ENCODE data around the gene SMAD6. TPM values are rescaled to one million over a fixed set of nuclear protein-coding genes. Genes with fewer than 3 reads are reported as not detected.

The SMAD6 gene
- total RNA-seq, 3 donors from 2014 or later (not counting 1 experiment from before 2014, with no cell fraction given), result 0.07 to 0.38 (median 0.09) TPM

DNA sequence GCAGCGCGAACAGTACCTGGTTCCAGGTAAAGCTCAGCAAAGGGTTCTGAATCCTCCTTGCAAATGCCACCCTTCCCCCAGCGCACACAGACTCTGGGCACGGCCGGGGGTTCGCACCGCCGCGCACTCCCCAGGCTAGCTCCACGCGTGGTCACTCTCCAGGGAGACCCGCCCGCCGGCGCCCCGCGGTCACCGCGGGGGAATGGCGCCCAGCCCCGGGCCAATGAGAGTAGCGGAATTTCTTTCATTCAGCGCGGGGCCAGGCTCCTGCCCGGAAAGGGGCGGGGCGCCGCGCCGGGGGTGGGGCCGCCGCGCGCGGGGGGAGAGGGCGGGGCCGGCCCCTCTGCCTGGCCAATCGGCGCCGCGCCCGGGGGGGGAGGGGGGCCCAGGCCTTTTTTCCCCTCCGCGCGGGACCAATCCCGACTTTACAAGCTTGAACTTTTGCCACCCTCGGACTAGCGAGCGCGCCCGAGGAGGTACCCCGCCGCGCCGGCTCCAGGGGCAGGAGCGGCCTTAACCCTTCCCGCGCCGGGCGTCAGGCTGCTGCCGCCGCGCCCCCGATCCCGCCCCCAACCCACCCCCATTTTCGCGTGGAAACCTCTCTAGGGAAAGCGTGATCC, 1.1 kb upstream of the SMAD6 start:
- Histone ChIP-seq H3K27ac (ENCODE audit: low read length) (no peak overlapping the region), H3K4me1 (ENCODE audit: control insufficient read depth, insufficient read depth, low read length) (peaks cover 23% of the 10 kb centered on the region), H3K27me3 (ENCODE audit: control insufficient read depth, insufficient read depth, low read length) (peaks cover 17% of the 10 kb centered on the region), H3K4me3 (ENCODE audit: low read length) (peak overlapping the region; percentile 56), H3K9me3 (ENCODE audit: control insufficient read depth, insufficient read depth, low read length) (no peaks in the 10 kb centered on the region), H3K36me3 (ENCODE audit: control insufficient read depth, insufficient read depth, low read length) (no peaks in the 10 kb centered on the region)
- Mint-ChIP-seq H3K27me3 (ENCODE audit: low read depth in 2 of 2) (peaks cover 18 to 21% of the 10 kb centered on the region in 2 donors), H3K27ac (no peak overlapping the region), H3K4me1 (peaks cover 6 to 29% of the 10 kb centered on the region in 2 donors), H3K36me3 (no peaks in the 10 kb centered on the region), H3K9me3 (no peaks in the 10 kb centered on the region), H3K4me3 (peak overlapping the region; percentile 96)
- DNase-seq (peak; percentile 78 to 87), ATAC-seq (peak; percentile 84 to 93 (median 87))
- under 1% methylated on average over 67 of the region's 68 CpGs for WGBS (ENCODE audit: insufficient coverage)
- intact Hi-C loops (cut with micrococcal nuclease), result no loop called here
- TF ChIP-seq, protein P1, sequence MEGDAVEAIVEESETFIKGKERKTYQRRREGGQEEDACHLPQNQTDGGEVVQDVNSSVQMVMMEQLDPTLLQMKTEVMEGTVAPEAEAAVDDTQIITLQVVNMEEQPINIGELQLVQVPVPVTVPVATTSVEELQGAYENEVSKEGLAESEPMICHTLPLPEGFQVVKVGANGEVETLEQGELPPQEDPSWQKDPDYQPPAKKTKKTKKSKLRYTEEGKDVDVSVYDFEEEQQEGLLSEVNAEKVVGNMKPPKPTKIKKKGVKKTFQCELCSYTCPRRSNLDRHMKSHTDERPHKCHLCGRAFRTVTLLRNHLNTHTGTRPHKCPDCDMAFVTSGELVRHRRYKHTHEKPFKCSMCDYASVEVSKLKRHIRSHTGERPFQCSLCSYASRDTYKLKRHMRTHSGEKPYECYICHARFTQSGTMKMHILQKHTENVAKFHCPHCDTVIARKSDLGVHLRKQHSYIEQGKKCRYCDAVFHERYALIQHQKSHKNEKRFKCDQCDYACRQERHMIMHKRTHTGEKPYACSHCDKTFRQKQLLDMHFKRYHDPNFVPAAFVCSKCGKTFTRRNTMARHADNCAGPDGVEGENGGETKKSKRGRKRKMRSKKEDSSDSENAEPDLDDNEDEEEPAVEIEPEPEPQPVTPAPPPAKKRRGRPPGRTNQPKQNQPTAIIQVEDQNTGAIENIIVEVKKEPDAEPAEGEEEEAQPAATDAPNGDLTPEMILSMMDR (IDR thresholded peaks at IDR 0.05), result no peak

GRCh38 chr15:66701422-66702034, 508 bp upstream of the SMAD6 start:
- intact Hi-C loops (cut with micrococcal nuclease), result no loop called here
- ATAC-seq (peak; percentile 35 to 57 (median 41)), DNase-seq (peak; percentile 21 to 58)
- Histone ChIP-seq H3K4me3 (ENCODE audit: low read length) (peak overlapping the region; percentile 56), H3K4me1 (ENCODE audit: control insufficient read depth, insufficient read depth, low read length) (peaks cover 23% of the 10 kb centered on the region), H3K27me3 (ENCODE audit: control insufficient read depth, insufficient read depth, low read length) (peaks cover 17% of the 10 kb centered on the region), H3K27ac (ENCODE audit: low read length) (no peak overlapping the region), H3K9me3 (ENCODE audit: control insufficient read depth, insufficient read depth, low read length) (no peaks in the 10 kb centered on the region), H3K36me3 (ENCODE audit: control insufficient read depth, insufficient read depth, low read length) (no peaks in the 10 kb centered on the region)
- H3K27ac Mint-ChIP-seq, result peak overlapping the region in 1 of 2 donors; percentile 71
- H3K4me1 Mint-ChIP-seq, result peaks cover 6 to 29% of the 10 kb centered on the region in 2 donors
- peak overlapping the region; percentile 96 for H3K4me3 Mint-ChIP-seq
- TF ChIP-seq, protein P1 (IDR thresholded peaks at IDR 0.05), result no peak
- H3K9me3 Mint-ChIP-seq, result no peaks in the 10 kb centered on the region
- H3K27me3 Mint-ChIP-seq (ENCODE audit: low read depth in 2 of 2), result peaks cover 18 to 21% of the 10 kb centered on the region in 2 donors
- under 1% methylated on average over 45 of the region's 48 CpGs for WGBS (ENCODE audit: insufficient coverage)
- no peaks in the 10 kb centered on the region for H3K36me3 Mint-ChIP-seq

DNA sequence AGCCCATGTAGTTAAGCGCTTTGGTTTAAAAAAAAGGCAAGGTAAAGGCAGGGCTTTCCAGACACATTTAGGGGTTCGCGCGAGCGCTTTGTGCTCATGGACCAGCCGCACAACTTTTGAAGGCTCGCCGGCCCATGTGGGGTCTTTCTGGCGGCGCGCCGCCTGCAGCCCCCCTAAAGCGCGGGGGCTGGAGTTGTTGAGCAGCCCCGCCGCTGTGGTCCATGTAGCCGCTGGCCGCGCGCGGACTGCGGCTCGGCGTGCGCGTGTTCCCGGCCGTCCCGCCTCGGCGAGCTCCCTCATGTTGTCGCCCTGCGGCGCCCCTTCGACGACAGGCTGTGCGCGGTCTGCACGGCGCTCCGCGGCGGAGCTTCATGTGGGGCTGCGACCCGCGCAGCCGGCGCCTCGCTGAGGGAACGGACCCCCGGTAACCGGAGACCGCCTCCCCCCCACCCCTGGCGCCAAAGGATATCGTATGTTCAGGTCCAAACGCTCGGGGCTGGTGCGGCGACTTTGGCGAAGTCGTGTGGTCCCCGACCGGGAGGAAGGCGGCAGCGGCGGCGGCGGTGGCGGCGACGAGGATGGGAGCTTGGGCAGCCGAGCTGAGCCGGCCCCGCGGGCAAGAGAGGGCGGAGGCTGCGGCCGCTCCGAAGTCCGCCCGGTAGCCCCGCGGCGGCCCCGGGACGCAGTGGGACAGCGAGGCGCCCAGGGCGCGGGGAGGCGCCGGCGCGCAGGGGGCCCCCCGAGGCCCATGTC, 927 bp downstream of the SMAD6 start:
- Histone ChIP-seq H3K9me3 (ENCODE audit: control insufficient read depth, insufficient read depth, low read length) (no peaks in the 10 kb centered on the region), H3K4me1 (ENCODE audit: control insufficient read depth, insufficient read depth, low read length) (peaks cover 23% of the 10 kb centered on the region), H3K36me3 (ENCODE audit: control insufficient read depth, insufficient read depth, low read length) (no peaks in the 10 kb centered on the region), H3K27me3 (ENCODE audit: control insufficient read depth, insufficient read depth, low read length) (peaks cover 17% of the 10 kb centered on the region), H3K4me3 (ENCODE audit: low read length) (no peak overlapping the region), H3K27ac (ENCODE audit: low read length) (no peak overlapping the region)
- Mint-ChIP-seq H3K27ac (no peak overlapping the region), H3K4me3 (peak overlapping the region; percentile 96), H3K4me1 (peaks cover 6 to 29% of the 10 kb centered on the region in 2 donors), H3K9me3 (no peaks in the 10 kb centered on the region), H3K36me3 (no peaks in the 10 kb centered on the region), H3K27me3 (ENCODE audit: low read depth in 2 of 2) (peaks cover 18 to 21% of the 10 kb centered on the region in 2 donors)
- WGBS (ENCODE audit: insufficient coverage), result 1% methylated on average over 95 of the region's 95 CpGs
- TF ChIP-seq, protein P1 (IDR thresholded peaks at IDR 0.05), result no peak
- intact Hi-C loops (cut with micrococcal nuclease), result no loop called here
- peak in 1 of 2 donors; percentile 45 for DNase-seq
- ATAC-seq, result no peak

Measured in natural killer cell (primary cell).